H1 (cell line): ENCODE measurements around the gene NOB1. TPM values are rescaled to one million over a fixed set of nuclear protein-coding genes. Genes with fewer than 3 reads are reported as not detected.

ENCODE experiments used
- CTCF ChIA-PET: fragments of 300-600 bp; sonication (Branson Sonifier 250); formaldehyde crosslinking; loops from one replicate; lab custom pipeline; 2021; ENCODE audit not compliant: partially characterized antibody; lab: Charles Lee
- POLR2A ChIA-PET: fragments of 300-600 bp; sonication (Branson Sonifier 250); formaldehyde crosslinking; loops from one replicate; lab custom pipeline; 2021; ENCODE audit warnings: inconsistent platforms; ENCODE audit not compliant: partially characterized antibody; lab: Charles Lee
- DNase-seq, 2 experiments: peaks; one replicate each; pipeline versions ENCODE4 v3.0.0 to v3.0.0-alpha.2; 2010 to 2022; ENCODE audit warnings: low spot score in 2 of 2, low read depth in 1 of 2, mixed read lengths in 1 of 2
- FAIRE-seq: peaks from 2 replicates; lab custom pipeline; 2011; peaks lifted over from hg19 to GRCh38; lab: Jason Lieb, UNC
- H2AFZ ChIP-seq: 2 replicates; pipeline ENCODE4 v1.8.1; 2012; ENCODE audit warnings: low read length, inconsistent platforms
- H2AK5ac ChIP-seq: 2 replicates; pipeline ENCODE4 v1.6.1; 2013; ENCODE audit warnings: low read depth, low read length
- H2BK120ac ChIP-seq: replicated peaks from 2 replicates; pipeline ENCODE3; 2013; ENCODE audit warnings: low read depth, low read length, inconsistent platforms
- H2BK12ac ChIP-seq: 2 replicates; pipeline ENCODE4 v1.6.1; 2013; ENCODE audit warnings: low read depth, low read length
- H2BK15ac ChIP-seq: 2 replicates; pipeline ENCODE4 v1.6.1; 2013; ENCODE audit warnings: low read length
- H2BK20ac ChIP-seq: 2 replicates; pipeline ENCODE4 v1.6.1; 2013; ENCODE audit warnings: low read length
- H2BK5ac ChIP-seq: 2 replicates; pipeline ENCODE4 v1.6.1; 2013; ENCODE audit warnings: low read depth, low read length
- H3K14ac ChIP-seq: 2 replicates; pipeline ENCODE4 v1.6.1; 2013; ENCODE audit warnings: inconsistent platforms; ENCODE audit not compliant: insufficient read length
- H3K18ac ChIP-seq: 2 replicates; pipeline ENCODE4 v1.6.1; 2013; ENCODE audit warnings: low read length; ENCODE audit errors: extremely low read depth
- H3K23ac ChIP-seq: 2 replicates; pipeline ENCODE4 v1.6.1; 2013; ENCODE audit warnings: inconsistent platforms; ENCODE audit not compliant: insufficient read length
- H3K23me2 ChIP-seq: 2 replicates; pipeline ENCODE4 v1.6.1; 2013; ENCODE audit warnings: low read depth, low read length
- H3K27ac ChIP-seq: 2 replicates; pipeline ENCODE4 v1.6.1; 2011; ENCODE audit warnings: low read depth, low read length, inconsistent platforms
- H3K27me3 ChIP-seq, 4 experiments: replicated peaks in 1 of 4; 1 replicate in 1 of 4; 2 replicates in 3 of 4; pipeline versions ENCODE4 v1.6.1 to v1.8.1; 2011 to 2013; ENCODE audit warnings: low read length in 3 of 4, mild to moderate bottlenecking in 3 of 4, inconsistent platforms in 2 of 4, mixed read lengths in 2 of 4, moderate library complexity in 1 of 4; ENCODE audit not compliant: control insufficient read depth in 3 of 4, insufficient read depth in 3 of 4; ENCODE audit errors: extremely low read depth in 1 of 4
- H3K36me3 ChIP-seq, 4 experiments: 2 replicates each; pipeline versions ENCODE4 v1.6.1 to v1.8.1; 2011 to 2013; ENCODE audit warnings: mild to moderate bottlenecking in 4 of 4, low read length in 3 of 4, moderate library complexity in 2 of 4, control low read depth in 1 of 4, inconsistent platforms in 1 of 4; ENCODE audit not compliant: insufficient read depth in 4 of 4, control insufficient read depth in 2 of 4
- H3K4ac ChIP-seq: replicated peaks from 2 replicates; pipeline ENCODE3; 2013; ENCODE audit warnings: low read length, low read depth, mixed read lengths, inconsistent platforms; ENCODE audit not compliant: insufficient read length
- H3K4me1 ChIP-seq, 4 experiments: replicated peaks in 1 of 4; 1 replicate in 1 of 4; 2 replicates in 3 of 4; pipeline versions ENCODE4 v1.6.1 to v1.8.1; 2011 to 2013; ENCODE audit warnings: low read length in 3 of 4, inconsistent platforms in 2 of 4, mixed read lengths in 1 of 4; ENCODE audit not compliant: insufficient read depth in 4 of 4, control insufficient read depth in 3 of 4
- H3K4me2 ChIP-seq, 2 experiments: 2 replicates each; pipeline versions ENCODE4 v1.6.1 to v1.8.1; 2011 to 2013; ENCODE audit warnings: low read depth in 2 of 2, low read length in 2 of 2, control low read depth in 1 of 2, inconsistent platforms in 1 of 2, mild to moderate bottlenecking in 1 of 2; ENCODE audit not compliant: insufficient read depth in 1 of 2
- H3K4me3 ChIP-seq, 4 experiments: fragments of 200-600, 300-600 bp in 1 of 4; sonication (generic), shearing (Covaris generic), sonication (Bioruptor Twin) in 1 of 4; 2 replicates each; pipeline versions ENCODE4 v1.5.1 to v1.8.1; 2011 to 2016; ENCODE audit warnings: low read length in 4 of 4, low read depth in 3 of 4, control low read depth in 2 of 4, inconsistent platforms in 2 of 4, mild to moderate bottlenecking in 2 of 4, mixed read lengths in 1 of 4, moderate library complexity in 1 of 4; ENCODE audit not compliant: insufficient read depth in 2 of 4; ENCODE audit errors: extremely low read depth in 1 of 4
- H3K56ac ChIP-seq: replicated peaks from 2 replicates; pipeline ENCODE3; 2013; ENCODE audit warnings: low read depth, mild to moderate bottlenecking, mixed read lengths, low read length, inconsistent platforms; ENCODE audit not compliant: insufficient read length
- H3K79me1 ChIP-seq: 2 replicates; pipeline ENCODE4 v1.6.1; 2013; ENCODE audit warnings: low read depth, low read length, control low read depth
- H3K79me2 ChIP-seq, 2 experiments: 2 replicates each; pipeline versions ENCODE4 v1.6.1 to v1.8.1; 2012 to 2013; ENCODE audit warnings: low read length in 2 of 2, mild to moderate bottlenecking in 2 of 2, inconsistent platforms in 1 of 2; ENCODE audit not compliant: insufficient read depth in 2 of 2, control insufficient read depth in 1 of 2
- H3K9ac ChIP-seq, 4 experiments: replicated peaks in 1 of 4; 1 replicate in 1 of 4; 2 replicates in 3 of 4; pipeline versions ENCODE4 v1.6.1 to v1.8.1; 2011 to 2013; ENCODE audit warnings: low read depth in 3 of 4, low read length in 3 of 4, control low read depth in 2 of 4, mild to moderate bottlenecking in 2 of 4, moderate library complexity in 2 of 4, inconsistent platforms in 1 of 4; ENCODE audit errors: extremely low read depth in 1 of 4
- H3K9me3 ChIP-seq, 2 experiments: 2 replicates each; pipeline versions ENCODE4 v1.6.1 to v1.8.1; 2012 to 2013; ENCODE audit warnings: mild to moderate bottlenecking in 2 of 2, moderate library complexity in 2 of 2, control low read depth in 1 of 2, inconsistent platforms in 1 of 2, low read depth in 1 of 2, low read length in 1 of 2, mixed read lengths in 1 of 2; ENCODE audit not compliant: insufficient read depth in 2 of 2
- H4K20me1 ChIP-seq, 2 experiments: replicated peaks in 1 of 2; 2 replicates each; pipeline versions ENCODE3 to v1.8.1; 2011 to 2013; ENCODE audit warnings: inconsistent platforms in 2 of 2, low read length in 2 of 2, mild to moderate bottlenecking in 1 of 2; ENCODE audit not compliant: insufficient read depth in 2 of 2, control insufficient read depth in 1 of 2
- H4K5ac ChIP-seq: 2 replicates; pipeline ENCODE4 v1.6.1; 2013; ENCODE audit warnings: low read length, low read depth, mixed read lengths, inconsistent platforms; ENCODE audit not compliant: insufficient read length
- H4K8ac ChIP-seq: 2 replicates; pipeline ENCODE4 v1.8.0; 2013; ENCODE audit warnings: mild to moderate bottlenecking, moderate library complexity, low read length, inconsistent platforms; ENCODE audit not compliant: insufficient read depth; ENCODE audit errors: extremely low read depth
- H4K91ac ChIP-seq: replicated peaks from 2 replicates; pipeline ENCODE3; 2013; ENCODE audit warnings: low read length, mixed read lengths, inconsistent platforms; ENCODE audit not compliant: insufficient read length
- CBX5 ChIP-seq: fragments of 300-800, 300-1000 bp; sonication (generic); IDR thresholded peaks from 2 replicates; pipeline ENCODE4 v1.7.1; 2016; ENCODE audit warnings: antibody characterized with exemption, low read length, low read depth
- MAFK ChIP-seq: IDR thresholded peaks from 2 replicates; pipeline ENCODE4 v1.6.1; 2012; ENCODE audit warnings: low read depth, mild to moderate bottlenecking, improper control_type of control experiment, low read length
- RNF2 ChIP-seq: fragments of 200-900, 300-1000 bp; sonication (generic); IDR thresholded peaks from 2 replicates; pipeline ENCODE4 v1.7.1; 2016; ENCODE audit warnings: borderline replicate concordance, low read depth, mild to moderate bottlenecking, antibody characterized with exemption, low read length; ENCODE audit not compliant: poor library complexity, severe bottlenecking; ENCODE audit errors: missing control alignments
- SUZ12 ChIP-seq: fragments of 200-600 bp; sonication (generic); IDR thresholded peaks from 2 replicates; pipeline ENCODE4 v1.6.1; 2012; ENCODE audit warnings: mild to moderate bottlenecking, inconsistent platforms, low read length, moderate library complexity, mixed read lengths
- TCF12 ChIP-seq: IDR thresholded peaks from 2 replicates; pipeline ENCODE4 v1.6.1; 2011; ENCODE audit warnings: low read depth, mild to moderate bottlenecking, low read length
- ZNF274 ChIP-seq: IDR thresholded peaks from 2 replicates; pipeline ENCODE4 v1.7.0; 2012; ENCODE audit warnings: low read length, borderline replicate concordance; ENCODE audit errors: extremely low read depth
- WGBS, 2 experiments: shearing (Covaris generic) in 1 of 2; methylation state at CpG; one replicate each; pipeline versions ENCODE4 v1.1.6 to v1.1.7; 2013 to 2015; ENCODE audit warnings: low lambda C conversion rate in 2 of 2, mixed read lengths in 2 of 2, inconsistent platforms in 1 of 2, low coverage in 1 of 2, missing lambda C conversion rate in 1 of 2; ENCODE audit not compliant: insufficient replicate concordance in 2 of 2, insufficient coverage in 1 of 2, insufficient read length in 1 of 2; ENCODE audit errors: extremely low coverage in 1 of 2, missing lambda C conversion rate in 1 of 2; 5-methylcytosine and 5-hydroxymethylcytosine counted together
- polyA plus RNA-seq, 7 experiments: library from polyadenylated mRNA; depleted of rRNA in 3 of 7; stranded (reverse) in 5 of 7; unstranded in 2 of 7; fragments of >200 nt in 5 of 7; fragments of 200-250 nt in 2 of 7; gene quantifications; 1 replicate in 5 of 7; 2 replicates in 1 of 7; 4 replicates in 1 of 7; pipeline versions ENCODE4 v1.2.1 to v1.2.3, GENCODE V29; 2011 to 2013; ENCODE audit warnings: missing spikeins in 2 of 7, mixed read lengths in 2 of 7
- total RNA-seq: library from RNA; stranded (reverse); fragmentation: NEBNext Ultra II Directional; extraction: Animal tissue kit (Norgen Biotek cat#: 25700); gene quantifications from 2 replicates; pipeline ENCODE4 v1.2.1, GENCODE V29; 2021

The NOB1 gene
- total and polyA plus RNA-seq, 2 of the 8 experiments (the other 6 are each of a cell fraction or from before 2014, with no cell fraction given): 88.2 to 108 TPM

DNA sequence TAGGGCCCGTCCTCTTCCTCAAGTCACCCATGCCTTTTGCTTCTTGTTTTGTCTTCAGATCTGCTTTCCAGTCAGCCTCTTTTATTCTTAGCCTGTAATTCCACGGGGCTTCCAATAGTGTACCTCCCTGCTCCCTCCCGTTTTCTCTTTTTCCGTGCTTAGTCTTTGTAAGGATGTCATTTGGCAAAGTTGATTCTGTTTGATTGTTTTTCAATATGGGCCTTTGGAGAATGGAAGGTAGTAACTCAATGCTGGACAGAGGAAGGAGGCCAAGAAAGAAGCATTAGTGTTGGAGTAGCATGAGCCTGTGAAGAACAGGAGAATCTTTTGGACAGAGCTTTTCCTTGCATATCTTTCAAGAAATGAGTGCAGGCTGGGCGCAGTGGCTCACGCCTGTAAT is 13.9 kb upstream of the NOB1 start:
- H3K4me3 ChIP-seq: no peak overlapping the region
- no peak overlapping the region for H4K8ac ChIP-seq
- peaks cover 7% of the 10 kb centered on the region for H3K79me1 ChIP-seq
- POLR2A ChIA-PET: interaction anchor here (1.2 kb wide), 1 partner anchor 14 kb away, joined by 4 read pairs; the partner anchor contains the start of gene NOB1
- H4K91ac ChIP-seq: no peak overlapping the region
- peaks cover 4 to 81% of the 10 kb centered on the region in 2 experiments; a peak in 3 of 4 replicates for H3K79me2 ChIP-seq
- no peak overlapping the region for H3K23ac ChIP-seq
- no peaks in the 10 kb centered on the region for H3K36me3 ChIP-seq
- peaks cover 0 to 5% of the 10 kb centered on the region in 2 experiments for H4K20me1 ChIP-seq
- FAIRE-seq (no peak), DNase-seq (no peak)
- H3K9ac ChIP-seq: no peak overlapping the region
- H3K18ac ChIP-seq: no peak overlapping the region
- no peak overlapping the region for H2BK120ac ChIP-seq
- H3K4ac ChIP-seq: no peak overlapping the region
- H2BK5ac ChIP-seq: no peak overlapping the region
- H2AFZ ChIP-seq: no peak overlapping the region
- H4K5ac ChIP-seq: no peak overlapping the region
- H2BK15ac ChIP-seq: no peak overlapping the region
- no peak overlapping the region for H2BK20ac ChIP-seq
- H2BK12ac ChIP-seq: no peak overlapping the region
- no peaks in the 10 kb centered on the region for H3K4me1 ChIP-seq
- no peak for TF ChIP-seq MAFK
- no peak for TF ChIP-seq ZNF274
- no peak for TF ChIP-seq RNF2
- no peak for TF ChIP-seq SUZ12
- no peak for TF ChIP-seq CBX5
- no peak for TF ChIP-seq TCF12
- CTCF ChIA-PET: interaction anchor here (1.1 kb wide), 1 partner anchor 479 kb away, joined by 4 read pairs; no protein-coding TSS in a partner anchor
- H3K27me3 ChIP-seq: no peaks in the 10 kb centered on the region
- no peak overlapping the region for H2AK5ac ChIP-seq
- no peaks in the 10 kb centered on the region for H3K23me2 ChIP-seq
- H3K14ac ChIP-seq: no peak overlapping the region
- H3K9me3 ChIP-seq: peaks cover 0 to 5% of the 10 kb centered on the region in 2 experiments; a peak in 1 of 4 replicates
- WGBS, 2 experiments: 88% methylated on average over 6 of the region's 6 CpGs; no CpG with 5 or more reads in 1 of the 2 experiments
- no peak overlapping the region for H3K4me2 ChIP-seq
- no peak overlapping the region for H3K27ac ChIP-seq
- no peak overlapping the region for H3K56ac ChIP-seq
